T-helper 2 cell treated with Interferon-gamma antibody and Interleukin-4, amounts not matched to agents 5 μg/mL and 100 μg/mL, for 36 hours (primary cell): Measurements from ENCODE around the gene POGLUT3.
A peak's percentile ranks its signal among the peaks of the same experiment; 100 is the strongest.

Experiments used
- DNase-seq: peaks from one replicate; pipeline ENCODE4 v3.0.0; 2021; ENCODE audit warnings: low spot score
- H3K27ac Mint-ChIP-seq: one replicate; pipeline ENCODE4 v1.8.0; 2021; ENCODE audit warnings: mild to moderate bottlenecking, mixed read lengths
- H3K27me3 Mint-ChIP-seq: one replicate; pipeline ENCODE4 v1.8.0; 2021; ENCODE audit warnings: low read depth, mixed read lengths
- H3K36me3 Mint-ChIP-seq: one replicate; pipeline ENCODE4 v1.8.0; 2021; ENCODE audit warnings: low read depth, mixed read lengths
- H3K4me1 Mint-ChIP-seq: one replicate; pipeline ENCODE4 v1.8.0; 2021; ENCODE audit warnings: low read depth, mixed read lengths
- H3K4me3 Mint-ChIP-seq: one replicate; pipeline ENCODE4 v1.8.0; 2022; ENCODE audit warnings: mild to moderate bottlenecking, moderate library complexity, mixed read lengths
- H3K9me3 Mint-ChIP-seq: one replicate; pipeline ENCODE4 v1.8.0; 2021; ENCODE audit warnings: mixed read lengths

The POGLUT3 gene

GRCh38 chr11:108498046-108498815 is at the start of gene POGLUT3:
TSS of gene POGLUT3 (minus strand) at chr11:108498384. CDS start at chr11:108498366, 18 bp downstream.
- Mint-ChIP-seq H3K9me3 (no peaks in the 10 kb centered on the region), H3K4me3 (peak within 1 kb of the TSS; percentile 93), H3K36me3 (peaks cover 1% of the 10 kb centered on the region), H3K4me1 (peaks cover 14% of the 10 kb centered on the region), H3K27me3 (peaks cover 3% of the 10 kb centered on the region), H3K27ac (peak within 1 kb of the TSS; percentile 97)
- DNase-seq = peak; percentile 38

- DNase-seq = no peak
- Mint-ChIP-seq H3K4me1 (no peaks in the 10 kb centered on the region), H3K27me3 (peaks cover 2% of the 10 kb centered on the region), H3K27ac (no peak overlapping the region), H3K9me3 (no peaks in the 10 kb centered on the region), H3K36me3 (no peaks in the 10 kb centered on the region), H3K4me3 (no peak overlapping the region)
Measured at GRCh38 chr11:108545909-108546501, 47.8 kb upstream of the POGLUT3 start.

- Mint-ChIP-seq H3K4me1 (no peaks in the 10 kb centered on the region), H3K36me3 (no peaks in the 10 kb centered on the region), H3K4me3 (no peak overlapping the region), H3K27ac (no peak overlapping the region), H3K9me3 (no peaks in the 10 kb centered on the region), H3K27me3 (peaks cover 2% of the 10 kb centered on the region)
- DNase-seq = no peak
Measured at GRCh38 chr11:108543316-108543964, 45.3 kb upstream of the POGLUT3 start.

- Mint-ChIP-seq H3K4me1 (no peaks in the 10 kb centered on the region), H3K36me3 (no peaks in the 10 kb centered on the region), H3K27ac (no peak overlapping the region), H3K4me3 (no peak overlapping the region), H3K9me3 (no peaks in the 10 kb centered on the region), H3K27me3 (peaks cover 2% of the 10 kb centered on the region)
- no peak for DNase-seq
Measured at GRCh38 chr11:108541531-108541930, 43.3 kb upstream of the POGLUT3 start.

- no peaks in the 10 kb centered on the region for H3K36me3 Mint-ChIP-seq
- H3K9me3 Mint-ChIP-seq = no peaks in the 10 kb centered on the region
- no peaks in the 10 kb centered on the region for H3K4me1 Mint-ChIP-seq
- DNase-seq = no peak
- H3K27me3 Mint-ChIP-seq = peaks cover 2% of the 10 kb centered on the region
- no peak overlapping the region for H3K27ac Mint-ChIP-seq
- no peak overlapping the region for H3K4me3 Mint-ChIP-seq
Measured at GRCh38 chr11:108538502-108538901, 40.3 kb upstream of the POGLUT3 start.

GRCh38 chr11:108538022-108538424 is 39.8 kb upstream of the POGLUT3 start:
- Mint-ChIP-seq H3K4me3 (no peak overlapping the region), H3K27me3 (peaks cover 2% of the 10 kb centered on the region), H3K36me3 (no peaks in the 10 kb centered on the region)

GRCh38 chr11:108536783-108537182 is 38.6 kb upstream of the POGLUT3 start:
- Mint-ChIP-seq H3K36me3 (no peaks in the 10 kb centered on the region), H3K9me3 (no peaks in the 10 kb centered on the region), H3K4me3 (no peak overlapping the region), H3K4me1 (no peaks in the 10 kb centered on the region), H3K27ac (no peak overlapping the region), H3K27me3 (peaks cover 2% of the 10 kb centered on the region)
- no peak for DNase-seq

More at GRCh38 chr11:108538022-108538424, 39.8 kb upstream of the POGLUT3 start:
- DNase-seq = no peak
- Mint-ChIP-seq H3K9me3 (no peaks in the 10 kb centered on the region), H3K4me1 (no peaks in the 10 kb centered on the region), H3K27ac (no peak overlapping the region)

GRCh38 chr11:108535384-108535955 is 37.3 kb upstream of the POGLUT3 start:
- H3K9me3 Mint-ChIP-seq = no peaks in the 10 kb centered on the region
- H3K36me3 Mint-ChIP-seq = no peaks in the 10 kb centered on the region
- no peak overlapping the region for H3K4me3 Mint-ChIP-seq
- no peak for DNase-seq
- no peaks in the 10 kb centered on the region for H3K27me3 Mint-ChIP-seq
- H3K4me1 Mint-ChIP-seq = peaks cover 3% of the 10 kb centered on the region
- no peak overlapping the region for H3K27ac Mint-ChIP-seq

GRCh38 chr11:108534274-108534882 is 36.2 kb upstream of the POGLUT3 start:
- DNase-seq = no peak
- Mint-ChIP-seq H3K9me3 (no peaks in the 10 kb centered on the region), H3K36me3 (no peaks in the 10 kb centered on the region), H3K27ac (no peak overlapping the region), H3K4me1 (peaks cover 3% of the 10 kb centered on the region), H3K27me3 (no peaks in the 10 kb centered on the region), H3K4me3 (no peak overlapping the region)

GRCh38 chr11:108530426-108530825 is 32.2 kb upstream of the POGLUT3 start:
- H3K27me3 Mint-ChIP-seq = no peaks in the 10 kb centered on the region
- H3K9me3 Mint-ChIP-seq = no peaks in the 10 kb centered on the region
- no peak overlapping the region for H3K4me3 Mint-ChIP-seq
- peaks cover 3% of the 10 kb centered on the region for H3K4me1 Mint-ChIP-seq
- H3K27ac Mint-ChIP-seq = no peak overlapping the region
- H3K36me3 Mint-ChIP-seq = no peaks in the 10 kb centered on the region
- DNase-seq = no peak

GRCh38 chr11:108527382-108527781 is 29.2 kb upstream of the POGLUT3 start:
- H3K27me3 Mint-ChIP-seq = no peaks in the 10 kb centered on the region

GRCh38 chr11:108525161-108525560 is 27.0 kb upstream of the POGLUT3 start:
- H3K36me3 Mint-ChIP-seq = no peaks in the 10 kb centered on the region
- H3K9me3 Mint-ChIP-seq = no peaks in the 10 kb centered on the region
- H3K27me3 Mint-ChIP-seq = no peaks in the 10 kb centered on the region
- H3K4me3 Mint-ChIP-seq = no peak overlapping the region
- H3K27ac Mint-ChIP-seq = no peak overlapping the region
- no peak for DNase-seq
- no peaks in the 10 kb centered on the region for H3K4me1 Mint-ChIP-seq

More at GRCh38 chr11:108527382-108527781, 29.2 kb upstream of the POGLUT3 start:
- no peak overlapping the region for H3K27ac Mint-ChIP-seq
- no peak for DNase-seq
- H3K36me3 Mint-ChIP-seq = no peaks in the 10 kb centered on the region
- H3K4me3 Mint-ChIP-seq = no peak overlapping the region
- no peaks in the 10 kb centered on the region for H3K9me3 Mint-ChIP-seq
- H3K4me1 Mint-ChIP-seq = peaks cover 3% of the 10 kb centered on the region

GRCh38 chr11:108524422-108524821 is 26.2 kb upstream of the POGLUT3 start:
- H3K27ac Mint-ChIP-seq = no peak overlapping the region
- no peaks in the 10 kb centered on the region for H3K27me3 Mint-ChIP-seq
- H3K9me3 Mint-ChIP-seq = no peaks in the 10 kb centered on the region
- H3K4me3 Mint-ChIP-seq = no peak overlapping the region
- no peaks in the 10 kb centered on the region for H3K36me3 Mint-ChIP-seq
- no peak for DNase-seq
- H3K4me1 Mint-ChIP-seq = no peaks in the 10 kb centered on the region

GRCh38 chr11:108522318-108522717 is 24.1 kb upstream of the POGLUT3 start:
- H3K27ac Mint-ChIP-seq = no peak overlapping the region
- DNase-seq = no peak
- no peaks in the 10 kb centered on the region for H3K36me3 Mint-ChIP-seq
- H3K4me1 Mint-ChIP-seq = no peaks in the 10 kb centered on the region
- H3K27me3 Mint-ChIP-seq = no peaks in the 10 kb centered on the region
- no peak overlapping the region for H3K4me3 Mint-ChIP-seq
- no peaks in the 10 kb centered on the region for H3K9me3 Mint-ChIP-seq
